GM12891 (cell line): Measurements from ENCODE around the gene KRTCAP3.

Experiments used
- DNase-seq: peaks from one replicate; pipeline ENCODE4 v3.0.0; 2011; ENCODE audit warnings: low spot score; ENCODE audit not compliant: insufficient read length
- FAIRE-seq: peaks from 2 replicates; lab custom pipeline; 2011; peaks lifted over from hg19 to GRCh38; lab: Jason Lieb, UNC
- PAX5 ChIP-seq: IDR thresholded peaks from 2 replicates; pipeline ENCODE4 v1.6.1; 2011; ENCODE audit warnings: low read length, moderate library complexity, mild to moderate bottlenecking; ENCODE audit not compliant: insufficient read depth, severe bottlenecking
- POLR2A ChIP-seq: IDR thresholded peaks from 2 replicates; pipeline ENCODE4 v1.6.1; 2011; ENCODE audit warnings: low read depth, low read length, control low read depth
- POLR2AphosphoS5 ChIP-seq: IDR thresholded peaks from 2 replicates; pipeline ENCODE4 v1.6.1; 2011; ENCODE audit warnings: low read depth, low read length, control low read depth
- POU2F2 ChIP-seq: IDR thresholded peaks from 2 replicates; pipeline ENCODE4 v1.6.1; 2011; ENCODE audit warnings: low read depth, mild to moderate bottlenecking, control low read depth, low read length, moderate library complexity
- SPI1 ChIP-seq: IDR thresholded peaks from 2 replicates; pipeline ENCODE4 v1.6.1; 2011; ENCODE audit warnings: low read depth, low read length, control low read depth
- TAF1 ChIP-seq: IDR thresholded peaks from 2 replicates; pipeline ENCODE4 v1.6.1; 2011; ENCODE audit warnings: low read depth, low read length, control low read depth

The KRTCAP3 gene

DNA sequence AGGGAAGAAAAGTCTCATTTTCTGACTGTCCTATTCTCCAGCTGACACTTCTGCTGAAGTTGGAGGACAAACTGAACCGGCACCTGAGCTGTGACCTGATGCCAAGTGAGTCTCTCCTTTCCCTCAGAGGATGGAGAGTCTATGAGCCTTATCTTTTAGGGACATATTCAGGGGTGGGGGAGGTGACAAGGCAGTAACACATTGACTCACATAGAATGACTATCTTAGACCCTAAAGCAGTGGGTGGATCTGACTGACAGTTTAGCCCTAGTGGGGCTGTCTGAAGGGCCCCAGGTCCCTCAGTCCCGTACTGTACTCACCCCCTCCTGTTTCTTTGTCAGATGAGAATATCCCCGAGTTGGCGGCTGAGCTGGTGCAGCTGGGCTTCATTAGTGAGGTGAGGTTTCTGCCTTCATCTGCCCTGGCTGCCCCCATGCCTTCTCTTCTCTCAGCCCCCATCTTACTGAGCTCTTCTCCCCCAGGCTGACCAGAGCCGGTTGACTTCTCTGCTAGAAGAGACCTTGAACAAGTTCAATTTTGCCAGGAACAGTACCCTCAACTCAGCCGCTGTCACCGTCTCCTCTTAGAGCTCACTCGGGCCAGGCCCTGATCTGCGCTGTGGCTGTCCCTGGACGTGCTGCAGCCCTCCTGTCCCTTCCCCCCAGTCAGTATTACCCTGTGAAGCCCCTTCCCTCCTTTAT, 805 bp upstream of the KRTCAP3 start:
- FAIRE-seq (no peak), DNase-seq (no peak)
- TF ChIP-seq SPI1, result no peak
- TF ChIP-seq PAX5, result no peak
- no peak for TF ChIP-seq POLR2AphosphoS5
- no peak for TF ChIP-seq POU2F2
- no peak for TF ChIP-seq POLR2A
- no peak for TF ChIP-seq TAF1

DNA sequence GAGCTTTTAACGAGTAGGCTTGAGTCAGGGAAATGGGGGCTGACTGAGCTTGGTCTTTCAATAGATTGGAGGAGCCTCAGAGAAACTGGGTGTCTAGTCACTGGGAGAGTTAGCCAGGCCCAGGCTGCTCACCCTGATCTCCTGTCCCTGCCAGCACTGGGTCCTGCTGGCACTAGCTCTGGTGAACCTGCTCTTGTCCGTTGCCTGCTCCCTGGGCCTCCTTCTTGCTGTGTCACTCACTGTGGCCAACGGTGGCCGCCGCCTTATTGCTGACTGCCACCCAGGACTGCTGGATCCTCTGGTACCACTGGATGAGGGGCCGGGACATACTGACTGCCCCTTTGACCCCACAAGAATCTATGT, 720 bp downstream of the KRTCAP3 start:
- DNase-seq, result no peak
- FAIRE-seq, result no peak
- TF ChIP-seq POLR2A (no peak), POLR2AphosphoS5 (no peak), PAX5 (no peak), POU2F2 (no peak), TAF1 (no peak), SPI1 (no peak)

DNA sequence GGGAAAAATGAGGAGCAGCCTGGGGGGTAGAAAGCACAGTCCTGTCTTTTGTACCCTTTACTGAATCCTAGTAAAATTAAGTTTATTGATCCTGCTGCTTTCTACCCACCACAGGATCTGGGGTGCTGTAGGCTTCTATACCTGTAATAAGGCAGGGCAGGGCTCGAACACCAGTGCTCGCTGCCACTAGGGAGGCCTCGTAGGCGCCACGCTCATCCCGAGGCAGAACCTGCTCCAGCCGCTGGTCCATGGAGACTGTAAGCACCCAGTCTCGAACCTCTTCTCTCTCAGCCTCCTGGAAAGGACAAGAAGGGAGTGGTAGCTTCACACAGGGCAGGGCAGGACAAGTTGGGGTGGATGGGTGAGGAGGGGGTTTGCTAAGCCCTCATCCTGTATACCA, 3.0 kb downstream of the KRTCAP3 start:
- TF ChIP-seq PAX5, result no peak
- TF ChIP-seq POU2F2, result no peak
- TF ChIP-seq POLR2AphosphoS5, result no peak
- TF ChIP-seq POLR2A, result no peak
- no peak for TF ChIP-seq TAF1
- no peak for TF ChIP-seq SPI1
- DNase-seq (no peak), FAIRE-seq (no peak)

DNA sequence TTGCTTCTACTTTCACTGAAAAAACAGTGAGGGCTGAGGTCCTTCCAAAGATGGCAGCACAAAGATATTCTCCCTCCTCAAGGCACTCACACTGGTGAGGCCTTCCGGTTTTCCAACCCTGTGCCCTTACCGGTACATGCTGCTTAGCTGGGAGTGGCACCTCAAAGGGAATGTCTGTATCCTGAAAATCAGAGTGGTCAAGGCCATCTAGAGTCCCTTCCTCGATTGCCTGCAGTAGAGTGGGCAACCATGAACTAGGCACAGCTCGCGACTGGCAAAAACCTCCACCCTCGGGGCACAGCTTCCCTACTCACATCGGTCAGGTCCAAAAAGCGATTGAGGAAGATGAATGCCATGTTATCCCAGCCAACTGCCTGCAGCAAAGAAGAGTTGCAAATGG, 3.4 kb downstream of the KRTCAP3 start:
- DNase-seq (no peak), FAIRE-seq (no peak)
- TF ChIP-seq POU2F2 (no peak), SPI1 (no peak), POLR2A (no peak)

DNA sequence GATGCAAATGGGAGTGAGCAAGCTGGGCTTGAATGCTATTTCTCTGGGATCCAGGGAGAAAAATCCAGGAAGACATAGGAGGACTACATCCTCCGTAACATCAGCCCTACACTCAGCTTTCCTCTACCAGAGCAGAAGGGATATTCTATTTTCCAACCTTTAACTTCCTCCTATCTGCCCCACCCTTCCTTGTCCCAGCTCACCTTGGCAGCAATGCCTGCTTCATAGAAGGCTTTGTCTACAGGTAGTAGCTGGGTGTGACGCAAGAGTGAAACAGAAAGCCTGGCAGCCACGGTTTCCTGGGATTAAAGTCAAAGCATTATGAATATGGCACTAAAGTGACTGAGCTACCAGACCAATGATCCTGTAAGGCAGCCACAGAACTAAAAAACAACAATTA, 3.9 kb downstream of the KRTCAP3 start:
- FAIRE-seq (no peak), DNase-seq (no peak)
- no peak for TF ChIP-seq POU2F2
- TF ChIP-seq PAX5, result no peak
- no peak for TF ChIP-seq SPI1
- no peak for TF ChIP-seq POLR2AphosphoS5
- no peak for TF ChIP-seq TAF1
- TF ChIP-seq POLR2A, result no peak

DNA sequence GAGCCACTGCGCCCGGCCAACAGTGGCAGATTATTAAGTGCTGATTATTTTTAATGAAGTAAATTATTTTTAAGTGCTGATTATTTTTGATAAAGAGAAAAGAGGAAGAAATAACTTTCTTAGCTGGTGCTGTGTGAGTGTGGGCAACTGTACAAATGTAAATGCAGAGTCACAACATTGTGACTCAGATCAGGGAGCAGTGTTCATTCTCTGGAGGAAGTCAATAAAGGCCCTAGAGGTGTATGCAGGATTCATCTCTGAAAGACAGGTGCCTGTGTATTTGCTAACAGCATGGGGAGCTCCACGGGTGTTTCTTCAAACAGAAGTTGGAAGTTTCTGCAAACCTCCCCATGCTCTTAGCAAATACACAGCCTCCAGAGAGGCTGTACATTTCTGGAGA, 6.2 kb downstream of the KRTCAP3 start:
- TF ChIP-seq PAX5, result no peak
- TF ChIP-seq POLR2AphosphoS5, result no peak
- no peak for TF ChIP-seq SPI1
- no peak for TF ChIP-seq TAF1
- no peak for TF ChIP-seq POLR2A
- TF ChIP-seq POU2F2, result no peak
- DNase-seq (no peak), FAIRE-seq (no peak)

DNA sequence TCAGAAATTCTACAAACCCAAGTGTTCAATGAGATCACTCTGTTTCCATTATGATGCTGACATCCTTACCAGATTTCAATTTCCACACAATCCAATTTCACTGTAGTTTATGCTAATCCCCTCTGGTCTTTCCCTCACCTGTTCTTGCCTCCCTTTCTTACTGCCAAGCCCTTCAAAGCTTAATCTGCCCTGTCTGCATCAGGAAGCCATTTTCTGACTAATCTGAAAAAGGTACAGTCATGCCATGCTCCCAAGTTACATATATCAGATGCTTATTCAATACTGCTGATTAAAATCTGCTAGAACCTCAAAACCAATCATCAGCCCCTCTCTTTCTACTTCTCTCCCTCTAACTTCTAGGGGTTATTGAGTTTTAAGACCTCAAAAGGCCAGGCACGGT, 8.9 kb downstream of the KRTCAP3 start:
- DNase-seq, result no peak
- no peak for FAIRE-seq
- TF ChIP-seq POLR2AphosphoS5 (no peak), POU2F2 (no peak), POLR2A (no peak), SPI1 (no peak), PAX5 (no peak), TAF1 (no peak)

DNA sequence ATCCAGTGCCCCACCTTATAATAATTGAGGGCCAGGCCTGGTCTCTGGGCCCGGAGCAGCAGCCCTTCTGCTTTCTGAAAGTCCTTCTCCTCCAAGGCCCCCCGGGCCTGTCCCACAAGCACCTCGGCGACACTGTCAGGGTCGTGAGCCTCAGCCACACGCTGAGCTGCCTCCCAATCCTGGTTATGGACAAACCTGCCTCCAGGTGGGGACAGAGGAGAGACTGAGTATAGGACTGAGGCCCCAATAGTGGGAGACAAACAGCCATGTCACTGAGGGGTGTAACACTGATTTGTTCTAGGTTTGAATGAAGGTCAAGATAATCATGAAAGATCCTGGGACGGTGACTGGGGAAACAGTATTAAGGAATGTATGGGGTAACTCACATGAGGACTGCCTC, 11.8 kb downstream of the KRTCAP3 start:
- no peak for DNase-seq
- FAIRE-seq, result no peak

DNA sequence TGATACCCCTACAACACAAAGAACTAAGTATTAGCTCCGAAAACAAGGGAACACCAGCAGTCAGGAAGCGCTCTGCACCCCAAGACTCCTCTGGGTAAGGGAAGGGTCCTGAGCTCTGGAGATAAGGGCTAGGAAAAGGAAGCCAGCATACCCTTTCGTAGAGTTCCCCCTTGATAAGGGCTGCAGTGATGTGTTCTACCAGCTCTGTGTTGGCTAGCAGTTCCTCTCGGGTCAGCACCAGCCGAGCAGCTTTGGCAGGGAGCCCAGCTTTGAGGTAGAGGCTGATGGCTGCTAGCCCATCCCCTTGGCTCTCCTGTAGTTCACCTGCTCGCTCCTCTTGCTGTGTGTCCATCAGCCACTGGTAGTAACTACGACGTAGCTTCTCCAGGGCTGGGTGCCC, 18.9 kb downstream of the KRTCAP3 start:
- no peak for TF ChIP-seq SPI1
- no peak for TF ChIP-seq POU2F2
- no peak for TF ChIP-seq POLR2AphosphoS5
- TF ChIP-seq POLR2A, result no peak
- no peak for TF ChIP-seq TAF1
- no peak for TF ChIP-seq PAX5
- DNase-seq (no peak), FAIRE-seq (no peak)

More for the DNA sequence above, 11.8 kb downstream of the KRTCAP3 start:
- no peak for TF ChIP-seq TAF1
- TF ChIP-seq SPI1, result no peak
- TF ChIP-seq POU2F2, result no peak
- TF ChIP-seq PAX5, result no peak

DNA sequence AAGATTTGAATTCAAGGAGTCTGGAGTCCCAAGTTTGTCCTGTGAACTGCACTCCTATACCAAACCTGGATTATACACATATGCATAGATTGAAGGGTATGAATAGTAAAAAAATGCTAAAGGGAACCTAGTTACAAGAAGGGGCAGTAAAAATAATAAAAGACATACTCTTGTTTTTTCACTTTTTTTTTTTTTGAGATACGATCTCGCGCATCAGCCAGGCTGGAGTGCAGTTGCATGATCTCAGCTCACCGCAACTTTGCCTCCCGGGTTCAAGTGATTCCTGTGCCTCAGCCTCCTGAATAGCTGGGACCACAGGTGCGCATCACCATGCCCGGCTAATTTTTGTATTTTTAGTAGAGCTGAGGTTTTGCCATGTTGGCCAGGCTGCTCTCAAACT, 22.3 kb downstream of the KRTCAP3 start:
- no peak for FAIRE-seq
- DNase-seq, result no peak
- TF ChIP-seq SPI1, result no peak
- TF ChIP-seq POLR2AphosphoS5, result no peak
- TF ChIP-seq TAF1, result no peak
- TF ChIP-seq POU2F2, result no peak
- no peak for TF ChIP-seq POLR2A
- TF ChIP-seq PAX5, result no peak
